ENCODE data around the gene SPEN. TPM values are rescaled to one million over a fixed set of nuclear protein-coding genes. Genes with fewer than 3 reads are reported as not detected.

Gene SPEN
- total and polyA plus RNA-seq, 9 of the 15 experiments (the other 6 are each of a cell fraction or from before 2014, with no cell fraction given): 5.7 to 87.5 (median 27.2) TPM

DNA sequence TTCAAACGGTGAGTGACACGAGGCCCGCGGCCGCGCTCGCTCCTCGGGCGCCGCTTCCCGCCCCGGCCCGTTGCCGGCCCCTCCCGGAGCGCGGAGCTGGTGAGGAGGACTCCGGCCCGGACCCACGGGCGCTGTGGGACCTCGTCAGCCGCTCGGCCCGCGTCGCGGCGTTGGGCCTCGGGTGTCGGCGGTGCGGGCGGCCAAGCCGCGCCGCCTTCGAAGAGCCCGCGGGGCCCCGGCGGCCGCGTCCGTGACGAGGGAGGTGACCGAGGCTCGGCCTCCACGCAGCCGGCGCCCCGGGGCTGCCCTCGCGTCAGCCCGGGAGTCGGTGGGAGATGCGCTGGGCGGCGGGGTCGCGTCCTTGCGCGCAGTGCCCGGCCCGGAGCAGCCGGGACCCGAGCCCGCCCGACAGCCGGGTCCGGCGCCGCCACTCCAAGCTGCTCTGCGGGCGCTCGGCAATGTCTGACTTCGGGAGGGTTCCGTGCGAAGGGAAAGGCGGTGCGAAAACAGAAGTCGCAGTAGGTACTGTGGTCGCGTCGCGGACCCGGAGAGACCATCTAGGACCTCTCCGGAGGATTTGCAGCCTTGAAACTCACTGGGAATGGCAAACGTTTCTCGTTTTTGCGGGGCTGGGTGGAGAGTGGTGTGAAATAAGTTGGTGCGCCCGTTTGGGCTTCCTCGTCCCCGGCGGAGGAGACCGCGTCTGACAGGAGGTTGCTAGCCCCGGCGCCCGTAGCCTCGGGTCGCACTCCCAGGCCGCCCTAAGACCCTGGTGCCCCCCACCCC lies 829 bp downstream of the SPEN start (continued):
- TF ChIP-seq, protein P1, sequence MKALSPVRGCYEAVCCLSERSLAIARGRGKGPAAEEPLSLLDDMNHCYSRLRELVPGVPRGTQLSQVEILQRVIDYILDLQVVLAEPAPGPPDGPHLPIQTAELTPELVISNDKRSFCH (CRISPR knock-in tag; IDR thresholded peaks at IDR 0.05): no peak
- TF ChIP-seq, protein P1 (tag; IDR thresholded peaks at IDR 0.05): 0 out of 2 replicates have a peak, but pooled peaks have one; percentile 31
- TF ChIP-seq SMARCE1 (IDR thresholded peaks at IDR 0.05) (no peak), ZBED1 (IDR thresholded peaks at IDR 0.05) (no peak), ZFP1 (CRISPR knock-in tag; IDR thresholded peaks at IDR 0.05) (no peak), DMBX1 (CRISPR knock-in tag; IDR thresholded peaks at IDR 0.05; ENCODE audit: borderline replicate concordance) (no peak), MTF1 (CRISPR knock-in tag; IDR thresholded peaks at IDR 0.05; ENCODE audit: borderline replicate concordance) (no peak), FOXJ3 (CRISPR knock-in tag; IDR thresholded peaks at IDR 0.05) (no peak), STAT5A (IDR thresholded peaks at IDR 0.05; ENCODE audit: borderline replicate concordance, low read length) (no peak), IFI16 (CRISPR knock-in tag; IDR thresholded peaks at IDR 0.05) (no peak), HSF4 (CRISPR knock-in tag; IDR thresholded peaks at IDR 0.05; ENCODE audit: borderline replicate concordance) (no peak), GTF2E2 (tag; IDR thresholded peaks at IDR 0.05) (no peak), RNF2 (IDR thresholded peaks at IDR 0.05) (no peak; the same call in 1 of the 2 replicates), RAD21 (CRISPR knock-in tag; conservative IDR thresholded peaks at IDR 0.05 in 1 of 2, IDR thresholded peaks at IDR 0.05 in 1 of 2) (no peak), ZNF354B (CRISPR knock-in tag; IDR thresholded peaks at IDR 0.05) (no peak), NCOA6 (IDR thresholded peaks at IDR 0.05) (no peak), EHMT2 (IDR thresholded peaks at IDR 0.05) (no peak)
- TF ChIP-seq, protein P2, sequence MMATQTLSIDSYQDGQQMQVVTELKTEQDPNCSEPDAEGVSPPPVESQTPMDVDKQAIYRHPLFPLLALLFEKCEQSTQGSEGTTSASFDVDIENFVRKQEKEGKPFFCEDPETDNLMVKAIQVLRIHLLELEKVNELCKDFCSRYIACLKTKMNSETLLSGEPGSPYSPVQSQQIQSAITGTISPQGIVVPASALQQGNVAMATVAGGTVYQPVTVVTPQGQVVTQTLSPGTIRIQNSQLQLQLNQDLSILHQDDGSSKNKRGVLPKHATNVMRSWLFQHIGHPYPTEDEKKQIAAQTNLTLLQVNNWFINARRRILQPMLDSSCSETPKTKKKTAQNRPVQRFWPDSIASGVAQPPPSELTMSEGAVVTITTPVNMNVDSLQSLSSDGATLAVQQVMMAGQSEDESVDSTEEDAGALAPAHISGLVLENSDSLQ (IDR thresholded peaks at IDR 0.05): no peak
- TF ChIP-seq, protein P3, sequence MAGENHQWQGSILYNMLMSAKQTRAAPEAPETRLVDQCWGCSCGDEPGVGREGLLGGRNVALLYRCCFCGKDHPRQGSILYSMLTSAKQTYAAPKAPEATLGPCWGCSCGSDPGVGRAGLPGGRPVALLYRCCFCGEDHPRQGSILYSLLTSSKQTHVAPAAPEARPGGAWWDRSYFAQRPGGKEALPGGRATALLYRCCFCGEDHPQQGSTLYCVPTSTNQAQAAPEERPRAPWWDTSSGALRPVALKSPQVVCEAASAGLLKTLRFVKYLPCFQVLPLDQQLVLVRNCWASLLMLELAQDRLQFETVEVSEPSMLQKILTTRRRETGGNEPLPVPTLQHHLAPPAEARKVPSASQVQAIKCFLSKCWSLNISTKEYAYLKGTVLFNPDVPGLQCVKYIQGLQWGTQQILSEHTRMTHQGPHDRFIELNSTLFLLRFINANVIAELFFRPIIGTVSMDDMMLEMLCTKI (IDR thresholded peaks at IDR 0.05; ENCODE audit: partially characterized antibody): no peak
- TF ChIP-seq, protein P4, sequence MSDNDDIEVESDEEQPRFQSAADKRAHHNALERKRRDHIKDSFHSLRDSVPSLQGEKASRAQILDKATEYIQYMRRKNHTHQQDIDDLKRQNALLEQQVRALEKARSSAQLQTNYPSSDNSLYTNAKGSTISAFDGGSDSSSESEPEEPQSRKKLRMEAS (CRISPR knock-in tag; IDR thresholded peaks at IDR 0.05): no peak
- TF ChIP-seq, protein P5, sequence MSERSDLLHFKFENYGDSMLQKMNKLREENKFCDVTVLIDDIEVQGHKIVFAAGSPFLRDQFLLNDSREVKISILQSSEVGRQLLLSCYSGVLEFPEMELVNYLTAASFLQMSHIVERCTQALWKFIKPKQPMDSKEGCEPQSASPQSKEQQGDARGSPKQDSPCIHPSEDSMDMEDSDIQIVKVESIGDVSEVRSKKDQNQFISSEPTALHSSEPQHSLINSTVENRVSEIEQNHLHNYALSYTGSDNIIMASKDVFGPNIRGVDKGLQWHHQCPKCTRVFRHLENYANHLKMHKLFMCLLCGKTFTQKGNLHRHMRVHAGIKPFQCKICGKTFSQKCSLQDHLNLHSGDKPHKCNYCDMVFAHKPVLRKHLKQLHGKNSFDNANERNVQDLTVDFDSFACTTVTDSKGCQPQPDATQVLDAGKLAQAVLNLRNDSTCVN (CRISPR knock-in tag; IDR thresholded peaks at IDR 0.05): no peak
- TF ChIP-seq, protein P6, sequence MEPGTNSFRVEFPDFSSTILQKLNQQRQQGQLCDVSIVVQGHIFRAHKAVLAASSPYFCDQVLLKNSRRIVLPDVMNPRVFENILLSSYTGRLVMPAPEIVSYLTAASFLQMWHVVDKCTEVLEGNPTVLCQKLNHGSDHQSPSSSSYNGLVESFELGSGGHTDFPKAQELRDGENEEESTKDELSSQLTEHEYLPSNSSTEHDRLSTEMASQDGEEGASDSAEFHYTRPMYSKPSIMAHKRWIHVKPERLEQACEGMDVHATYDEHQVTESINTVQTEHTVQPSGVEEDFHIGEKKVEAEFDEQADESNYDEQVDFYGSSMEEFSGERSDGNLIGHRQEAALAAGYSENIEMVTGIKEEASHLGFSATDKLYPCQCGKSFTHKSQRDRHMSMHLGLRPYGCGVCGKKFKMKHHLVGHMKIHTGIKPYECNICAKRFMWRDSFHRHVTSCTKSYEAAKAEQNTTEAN (CRISPR knock-in tag; IDR thresholded peaks at IDR 0.05): no peak
- TF ChIP-seq, protein P7, sequence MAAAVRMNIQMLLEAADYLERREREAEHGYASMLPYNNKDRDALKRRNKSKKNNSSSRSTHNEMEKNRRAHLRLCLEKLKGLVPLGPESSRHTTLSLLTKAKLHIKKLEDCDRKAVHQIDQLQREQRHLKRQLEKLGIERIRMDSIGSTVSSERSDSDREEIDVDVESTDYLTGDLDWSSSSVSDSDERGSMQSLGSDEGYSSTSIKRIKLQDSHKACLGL (CRISPR knock-in tag; IDR thresholded peaks at IDR 0.05; ENCODE audit: borderline replicate concordance, poor library complexity, severe bottlenecking): no peak

Data from K562 (cell line).